HepG2 (cell line): ENCODE results near the gene DMKN. TPM values are rescaled to one million over a fixed set of nuclear protein-coding genes. Genes with fewer than 3 reads are reported as not detected.

ENCODE experiments used
- FOXA1 ChIP-seq, 2 experiments: fragments of 450-650 bp in 1 of 2; sonication (generic) in 1 of 2; formaldehyde crosslinking in 1 of 2; IDR thresholded peaks; 2 replicates each; pipeline versions ENCODE4 v1.4.0 to v1.6.1; 2016 to 2020; ENCODE audit warnings: missing genetic modification reagents in 1 of 2
- FOXO1 ChIP-seq: sonication (generic); formaldehyde crosslinking; IDR thresholded peaks from 2 replicates; pipeline ENCODE4 v1.4.0; 2020; ENCODE audit warnings: missing genetic modification reagents
- GTF3A ChIP-seq: sonication (generic); formaldehyde crosslinking; conservative IDR thresholded peaks from 2 replicates; pipeline ENCODE4 v1.4.0; 2020; ENCODE audit warnings: mild to moderate bottlenecking, missing genetic modification reagents
- RARG ChIP-seq: sonication (generic); formaldehyde crosslinking; IDR thresholded peaks from 2 replicates; pipeline ENCODE4 v1.4.0; 2020; ENCODE audit warnings: low read depth, mild to moderate bottlenecking, missing genetic modification reagents
- SPEN ChIP-seq: sonication (generic); formaldehyde crosslinking; IDR thresholded peaks from 2 replicates; pipeline ENCODE4 v1.5.1; 2020; ENCODE audit warnings: low read depth, mild to moderate bottlenecking, missing genetic modification reagents
- ZNF234 ChIP-seq: sonication (generic); formaldehyde crosslinking; conservative IDR thresholded peaks from 2 replicates; pipeline ENCODE4 v1.5.1; 2020; ENCODE audit warnings: mild to moderate bottlenecking, missing genetic modification reagents
- ZNF282 ChIP-seq: fragments of 450-650 bp; IDR thresholded peaks from 2 replicates; pipeline ENCODE4 v1.6.1; 2018; ENCODE audit not compliant: partially characterized antibody
- ZSCAN31 ChIP-seq: sonication (generic); formaldehyde crosslinking; IDR thresholded peaks from 2 replicates; pipeline ENCODE4 v1.5.0; 2020; ENCODE audit warnings: low read depth, mild to moderate bottlenecking, missing genetic modification reagents
- polyA plus RNA-seq, 8 experiments: library from polyadenylated mRNA; depleted of rRNA in 3 of 8; stranded (reverse) in 7 of 8; unstranded in 1 of 8; fragments of >200 nt; fragmentation: Illumina TruSeq in 4 of 8; extraction: Trizol in 4 of 8; gene quantifications; 2 replicates each; pipeline versions ENCODE4 v1.2.1 to v1.2.3, GENCODE V29; 2011 to 2016; ENCODE audit warnings: low read depth in 4 of 8, missing spikeins in 1 of 8, mixed read lengths in 1 of 8; ENCODE audit not compliant: insufficient read depth in 1 of 8
- total RNA-seq, 5 experiments: library from RNA; depleted of rRNA; stranded (reverse); fragments of >200 nt; fragmentation: Illumina TruSeq; extraction: Trizol; gene quantifications; 2 replicates each; pipeline ENCODE4 v1.2.3, GENCODE V29; 2016; ENCODE audit warnings: low read depth in 1 of 5
- TF ChIP-seq, protein P1 (sequence below): sonication (generic); formaldehyde crosslinking; IDR thresholded peaks from 2 replicates; pipeline ENCODE4 v1.5.1; 2020; ENCODE audit warnings: missing genetic modification reagents, mild to moderate bottlenecking, borderline replicate concordance
- TF ChIP-seq, protein P2 (sequence below): sonication (generic); formaldehyde crosslinking; IDR thresholded peaks from 2 replicates; pipeline ENCODE4 v1.5.0; 2020; ENCODE audit warnings: missing genetic modification reagents
- TF ChIP-seq, protein P3 (sequence below): sonication (generic); formaldehyde crosslinking; IDR thresholded peaks from 2 replicates; pipeline ENCODE4 v1.4.0; 2020; ENCODE audit warnings: mild to moderate bottlenecking, missing genetic modification reagents, borderline replicate concordance
- TF ChIP-seq, protein P4 (sequence below): sonication (generic); formaldehyde crosslinking; IDR thresholded peaks from 2 replicates; pipeline ENCODE4 v1.5.0; 2020; ENCODE audit warnings: mild to moderate bottlenecking, missing genetic modification reagents, moderate library complexity
- TF ChIP-seq, protein P5 (sequence below): sonication (generic); formaldehyde crosslinking; IDR thresholded peaks from 2 replicates; pipeline ENCODE4 v1.4.0; 2020; ENCODE audit warnings: mild to moderate bottlenecking, low read depth, missing genetic modification reagents
- TF ChIP-seq, protein P6 (sequence below): sonication (generic); formaldehyde crosslinking; IDR thresholded peaks from 2 replicates; pipeline ENCODE4 v1.9.0; 2021; ENCODE audit warnings: missing genetic modification reagents, borderline replicate concordance

Gene DMKN
- total and polyA plus RNA-seq, 2 of the 13 experiments (the other 11 are each of a cell fraction or from before 2014, with no cell fraction given), result 50.8 to 57.1 TPM

DNA sequence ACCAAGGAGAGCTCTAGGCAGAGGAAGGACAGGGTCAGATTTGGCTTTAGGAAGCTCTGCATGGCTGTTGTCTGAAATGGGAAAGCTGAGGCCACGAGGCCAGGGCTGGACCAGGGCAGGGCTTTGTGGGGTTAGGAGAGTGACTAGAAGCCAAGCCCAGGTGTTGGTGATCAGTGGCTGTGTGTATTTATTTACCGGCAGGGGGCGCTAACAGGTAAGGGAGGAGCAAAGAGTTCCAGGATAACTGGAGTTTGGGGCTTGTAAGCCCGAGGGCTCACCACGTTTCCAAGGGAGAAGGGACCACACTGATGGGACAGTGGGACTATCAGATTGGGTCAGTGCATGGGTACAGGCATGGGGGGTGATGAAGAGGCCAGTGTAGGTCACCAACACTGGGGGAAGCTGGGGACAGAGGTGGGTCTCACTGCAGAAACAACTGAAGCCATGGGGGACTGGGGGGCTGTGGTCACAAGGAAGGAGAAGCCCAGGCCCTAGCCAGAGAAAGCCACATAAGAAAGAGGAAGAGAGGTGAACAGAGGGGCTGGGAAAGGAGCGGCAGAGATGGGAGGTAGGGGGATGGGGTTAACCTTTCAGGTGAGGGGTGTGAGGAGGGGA is 35.8 kb upstream of the DMKN start (continued):
- TF ChIP-seq, protein P1, sequence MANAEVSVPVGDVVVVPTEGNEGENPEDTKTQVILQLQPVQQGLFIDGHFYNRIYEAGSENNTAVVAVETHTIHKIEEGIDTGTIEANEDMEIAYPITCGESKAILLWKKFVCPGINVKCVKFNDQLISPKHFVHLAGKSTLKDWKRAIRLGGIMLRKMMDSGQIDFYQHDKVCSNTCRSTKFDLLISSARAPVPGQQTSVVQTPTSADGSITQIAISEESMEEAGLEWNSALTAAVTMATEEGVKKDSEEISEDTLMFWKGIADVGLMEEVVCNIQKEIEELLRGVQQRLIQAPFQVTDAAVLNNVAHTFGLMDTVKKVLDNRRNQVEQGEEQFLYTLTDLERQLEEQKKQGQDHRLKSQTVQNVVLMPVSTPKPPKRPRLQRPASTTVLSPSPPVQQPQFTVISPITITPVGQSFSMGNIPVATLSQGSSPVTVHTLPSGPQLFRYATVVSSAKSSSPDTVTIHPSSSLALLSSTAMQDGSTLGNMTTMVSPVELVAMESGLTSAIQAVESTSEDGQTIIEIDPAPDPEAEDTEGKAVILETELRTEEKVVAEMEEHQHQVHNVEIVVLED (CRISPR knock-in tag), result 0 out of 2 replicates have a peak, but pooled peaks have one; percentile 33
- TF ChIP-seq ZSCAN31 (CRISPR knock-in tag) (no peak), RARG (CRISPR knock-in tag) (no peak), FOXO1 (CRISPR knock-in tag) (no peak), ZNF282 (no peak), ZNF234 (CRISPR knock-in tag) (no peak), SPEN (CRISPR knock-in tag) (no peak), FOXA1 (IDR thresholded peaks at IDR 0.05) (no peak), FOXA1 (CRISPR knock-in tag; IDR thresholded peaks at IDR 0.05) (0 out of 2 replicates have a peak, but pooled peaks have one; percentile 23), GTF3A (no peak)
- TF ChIP-seq, protein P2, sequence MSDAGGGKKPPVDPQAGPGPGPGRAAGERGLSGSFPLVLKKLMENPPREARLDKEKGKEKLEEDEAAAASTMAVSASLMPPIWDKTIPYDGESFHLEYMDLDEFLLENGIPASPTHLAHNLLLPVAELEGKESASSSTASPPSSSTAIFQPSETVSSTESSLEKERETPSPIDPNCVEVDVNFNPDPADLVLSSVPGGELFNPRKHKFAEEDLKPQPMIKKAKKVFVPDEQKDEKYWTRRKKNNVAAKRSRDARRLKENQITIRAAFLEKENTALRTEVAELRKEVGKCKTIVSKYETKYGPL, result no peak
- TF ChIP-seq, protein P3, sequence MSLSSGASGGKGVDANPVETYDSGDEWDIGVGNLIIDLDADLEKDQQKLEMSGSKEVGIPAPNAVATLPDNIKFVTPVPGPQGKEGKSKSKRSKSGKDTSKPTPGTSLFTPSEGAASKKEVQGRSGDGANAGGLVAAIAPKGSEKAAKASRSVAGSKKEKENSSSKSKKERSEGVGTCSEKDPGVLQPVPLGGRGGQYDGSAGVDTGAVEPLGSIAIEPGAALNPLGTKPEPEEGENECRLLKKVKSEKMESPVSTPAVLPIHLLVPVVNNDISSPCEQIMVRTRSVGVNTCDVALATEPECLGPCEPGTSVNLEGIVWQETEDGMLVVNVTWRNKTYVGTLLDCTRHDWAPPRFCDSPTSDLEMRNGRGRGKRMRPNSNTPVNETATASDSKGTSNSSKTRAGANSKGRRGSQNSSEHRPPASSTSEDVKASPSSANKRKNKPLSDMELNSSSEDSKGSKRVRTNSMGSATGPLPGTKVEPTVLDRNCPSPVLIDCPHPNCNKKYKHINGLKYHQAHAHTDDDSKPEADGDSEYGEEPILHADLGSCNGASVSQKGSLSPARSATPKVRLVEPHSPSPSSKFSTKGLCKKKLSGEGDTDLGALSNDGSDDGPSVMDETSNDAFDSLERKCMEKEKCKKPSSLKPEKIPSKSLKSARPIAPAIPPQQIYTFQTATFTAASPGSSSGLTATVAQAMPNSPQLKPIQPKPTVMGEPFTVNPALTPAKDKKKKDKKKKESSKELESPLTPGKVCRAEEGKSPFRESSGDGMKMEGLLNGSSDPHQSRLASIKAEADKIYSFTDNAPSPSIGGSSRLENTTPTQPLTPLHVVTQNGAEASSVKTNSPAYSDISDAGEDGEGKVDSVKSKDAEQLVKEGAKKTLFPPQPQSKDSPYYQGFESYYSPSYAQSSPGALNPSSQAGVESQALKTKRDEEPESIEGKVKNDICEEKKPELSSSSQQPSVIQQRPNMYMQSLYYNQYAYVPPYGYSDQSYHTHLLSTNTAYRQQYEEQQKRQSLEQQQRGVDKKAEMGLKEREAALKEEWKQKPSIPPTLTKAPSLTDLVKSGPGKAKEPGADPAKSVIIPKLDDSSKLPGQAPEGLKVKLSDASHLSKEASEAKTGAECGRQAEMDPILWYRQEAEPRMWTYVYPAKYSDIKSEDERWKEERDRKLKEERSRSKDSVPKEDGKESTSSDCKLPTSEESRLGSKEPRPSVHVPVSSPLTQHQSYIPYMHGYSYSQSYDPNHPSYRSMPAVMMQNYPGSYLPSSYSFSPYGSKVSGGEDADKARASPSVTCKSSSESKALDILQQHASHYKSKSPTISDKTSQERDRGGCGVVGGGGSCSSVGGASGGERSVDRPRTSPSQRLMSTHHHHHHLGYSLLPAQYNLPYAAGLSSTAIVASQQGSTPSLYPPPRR (CRISPR knock-in tag), result no peak
- TF ChIP-seq, protein P4, sequence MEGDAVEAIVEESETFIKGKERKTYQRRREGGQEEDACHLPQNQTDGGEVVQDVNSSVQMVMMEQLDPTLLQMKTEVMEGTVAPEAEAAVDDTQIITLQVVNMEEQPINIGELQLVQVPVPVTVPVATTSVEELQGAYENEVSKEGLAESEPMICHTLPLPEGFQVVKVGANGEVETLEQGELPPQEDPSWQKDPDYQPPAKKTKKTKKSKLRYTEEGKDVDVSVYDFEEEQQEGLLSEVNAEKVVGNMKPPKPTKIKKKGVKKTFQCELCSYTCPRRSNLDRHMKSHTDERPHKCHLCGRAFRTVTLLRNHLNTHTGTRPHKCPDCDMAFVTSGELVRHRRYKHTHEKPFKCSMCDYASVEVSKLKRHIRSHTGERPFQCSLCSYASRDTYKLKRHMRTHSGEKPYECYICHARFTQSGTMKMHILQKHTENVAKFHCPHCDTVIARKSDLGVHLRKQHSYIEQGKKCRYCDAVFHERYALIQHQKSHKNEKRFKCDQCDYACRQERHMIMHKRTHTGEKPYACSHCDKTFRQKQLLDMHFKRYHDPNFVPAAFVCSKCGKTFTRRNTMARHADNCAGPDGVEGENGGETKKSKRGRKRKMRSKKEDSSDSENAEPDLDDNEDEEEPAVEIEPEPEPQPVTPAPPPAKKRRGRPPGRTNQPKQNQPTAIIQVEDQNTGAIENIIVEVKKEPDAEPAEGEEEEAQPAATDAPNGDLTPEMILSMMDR (CRISPR knock-in tag), result peak; percentile 91
- TF ChIP-seq, protein P5, sequence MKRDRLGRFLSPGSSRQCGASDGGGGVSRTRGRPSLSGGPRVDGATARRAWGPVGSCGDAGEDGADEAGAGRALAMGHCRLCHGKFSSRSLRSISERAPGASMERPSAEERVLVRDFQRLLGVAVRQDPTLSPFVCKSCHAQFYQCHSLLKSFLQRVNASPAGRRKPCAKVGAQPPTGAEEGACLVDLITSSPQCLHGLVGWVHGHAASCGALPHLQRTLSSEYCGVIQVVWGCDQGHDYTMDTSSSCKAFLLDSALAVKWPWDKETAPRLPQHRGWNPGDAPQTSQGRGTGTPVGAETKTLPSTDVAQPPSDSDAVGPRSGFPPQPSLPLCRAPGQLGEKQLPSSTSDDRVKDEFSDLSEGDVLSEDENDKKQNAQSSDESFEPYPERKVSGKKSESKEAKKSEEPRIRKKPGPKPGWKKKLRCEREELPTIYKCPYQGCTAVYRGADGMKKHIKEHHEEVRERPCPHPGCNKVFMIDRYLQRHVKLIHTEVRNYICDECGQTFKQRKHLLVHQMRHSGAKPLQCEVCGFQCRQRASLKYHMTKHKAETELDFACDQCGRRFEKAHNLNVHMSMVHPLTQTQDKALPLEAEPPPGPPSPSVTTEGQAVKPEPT (CRISPR knock-in tag), result no peak
- TF ChIP-seq, protein P6, sequence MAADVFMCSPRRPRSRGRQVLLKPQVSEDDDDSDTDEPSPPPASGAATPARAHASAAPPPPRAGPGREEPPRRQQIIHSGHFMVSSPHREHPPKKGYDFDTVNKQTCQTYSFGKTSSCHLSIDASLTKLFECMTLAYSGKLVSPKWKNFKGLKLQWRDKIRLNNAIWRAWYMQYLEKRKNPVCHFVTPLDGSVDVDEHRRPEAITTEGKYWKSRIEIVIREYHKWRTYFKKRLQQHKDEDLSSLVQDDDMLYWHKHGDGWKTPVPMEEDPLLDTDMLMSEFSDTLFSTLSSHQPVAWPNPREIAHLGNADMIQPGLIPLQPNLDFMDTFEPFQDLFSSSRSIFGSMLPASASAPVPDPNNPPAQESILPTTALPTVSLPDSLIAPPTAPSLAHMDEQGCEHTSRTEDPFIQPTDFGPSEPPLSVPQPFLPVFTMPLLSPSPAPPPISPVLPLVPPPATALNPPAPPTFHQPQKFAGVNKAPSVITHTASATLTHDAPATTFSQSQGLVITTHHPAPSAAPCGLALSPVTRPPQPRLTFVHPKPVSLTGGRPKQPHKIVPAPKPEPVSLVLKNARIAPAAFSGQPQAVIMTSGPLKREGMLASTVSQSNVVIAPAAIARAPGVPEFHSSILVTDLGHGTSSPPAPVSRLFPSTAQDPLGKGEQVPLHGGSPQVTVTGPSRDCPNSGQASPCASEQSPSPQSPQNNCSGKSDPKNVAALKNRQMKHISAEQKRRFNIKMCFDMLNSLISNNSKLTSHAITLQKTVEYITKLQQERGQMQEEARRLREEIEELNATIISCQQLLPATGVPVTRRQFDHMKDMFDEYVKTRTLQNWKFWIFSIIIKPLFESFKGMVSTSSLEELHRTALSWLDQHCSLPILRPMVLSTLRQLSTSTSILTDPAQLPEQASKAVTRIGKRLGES (CRISPR knock-in tag), result no peak
